Loucy (cell line): ENCODE measurements around the gene GOLGA8R.
"Not testable (repeated sequence)": the region's sequence is repeated elsewhere in the genome, so short reads cannot be mapped to it uniquely, and the experiment has no call there.

Experiments
- CTCF ChIP-seq: fragments of 200-600 bp; sonication (generic); conservative IDR thresholded peaks from 2 replicates; pipeline ENCODE4 v1.5.1; 2014; ENCODE audit warnings: mild to moderate bottlenecking, antibody characterized with exemption, low read length
- EZH2phosphoT487 ChIP-seq: fragments of 200-600 bp; IDR thresholded peaks from 2 replicates; pipeline ENCODE4 v1.6.1; 2018; ENCODE audit warnings: antibody characterized with exemption, mild to moderate bottlenecking, moderate library complexity, borderline replicate concordance

GRCh38 chr15:30374862-30375261 lies 39.2 kb downstream of the GOLGA8R start:
- not testable (repeated sequence) for TF ChIP-seq CTCF, EZH2phosphoT487
